ENCODE measurements around the gene UBL7.

The UBL7 gene

DNA sequence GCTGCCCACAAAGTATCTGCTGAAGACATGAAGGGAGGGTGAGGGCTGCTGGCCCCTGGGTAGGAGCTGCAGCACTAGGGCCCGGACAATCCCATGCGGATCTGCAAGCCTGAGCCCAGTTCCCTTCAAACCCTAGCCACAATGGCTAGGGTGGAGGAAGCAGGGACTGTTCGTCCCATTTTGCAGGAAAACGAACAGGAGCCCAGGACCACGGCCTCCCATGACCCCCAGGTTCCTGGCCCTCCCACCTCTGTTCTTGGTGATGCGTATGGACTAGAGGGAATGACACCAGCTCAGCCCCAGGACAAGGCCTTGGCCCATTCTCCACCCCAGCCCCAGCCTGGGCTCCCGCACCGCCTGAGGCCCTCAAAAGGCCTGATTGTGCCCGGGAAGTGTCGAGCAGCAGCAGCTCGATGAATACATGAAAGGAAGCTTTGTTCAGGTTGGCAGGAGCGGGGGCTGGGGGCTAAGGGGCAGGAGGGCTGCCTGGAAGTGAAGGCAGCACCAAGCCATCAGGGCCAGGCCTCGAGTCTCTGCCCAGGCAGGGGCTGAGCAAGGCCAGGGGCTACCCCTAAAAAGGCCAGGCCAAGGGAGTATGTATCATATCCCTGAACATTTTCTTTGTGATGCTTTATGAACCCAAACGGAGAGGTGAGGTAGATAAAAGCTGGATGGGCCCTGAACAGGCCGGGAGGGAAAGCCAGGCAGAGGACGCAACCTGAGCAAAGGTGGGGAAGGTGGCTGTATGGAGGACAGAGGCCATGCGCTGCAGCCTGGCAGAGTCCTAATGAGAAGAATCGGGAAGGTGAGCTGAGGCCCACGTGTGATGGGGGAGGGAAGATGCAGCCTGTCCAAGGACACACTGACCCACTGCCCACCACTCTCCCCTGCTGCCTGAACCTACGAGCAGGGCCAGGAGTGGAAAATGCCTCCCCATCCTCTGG, 39.4 kb downstream of the UBL7 start:
- DNase-seq, result no peak

DNA sequence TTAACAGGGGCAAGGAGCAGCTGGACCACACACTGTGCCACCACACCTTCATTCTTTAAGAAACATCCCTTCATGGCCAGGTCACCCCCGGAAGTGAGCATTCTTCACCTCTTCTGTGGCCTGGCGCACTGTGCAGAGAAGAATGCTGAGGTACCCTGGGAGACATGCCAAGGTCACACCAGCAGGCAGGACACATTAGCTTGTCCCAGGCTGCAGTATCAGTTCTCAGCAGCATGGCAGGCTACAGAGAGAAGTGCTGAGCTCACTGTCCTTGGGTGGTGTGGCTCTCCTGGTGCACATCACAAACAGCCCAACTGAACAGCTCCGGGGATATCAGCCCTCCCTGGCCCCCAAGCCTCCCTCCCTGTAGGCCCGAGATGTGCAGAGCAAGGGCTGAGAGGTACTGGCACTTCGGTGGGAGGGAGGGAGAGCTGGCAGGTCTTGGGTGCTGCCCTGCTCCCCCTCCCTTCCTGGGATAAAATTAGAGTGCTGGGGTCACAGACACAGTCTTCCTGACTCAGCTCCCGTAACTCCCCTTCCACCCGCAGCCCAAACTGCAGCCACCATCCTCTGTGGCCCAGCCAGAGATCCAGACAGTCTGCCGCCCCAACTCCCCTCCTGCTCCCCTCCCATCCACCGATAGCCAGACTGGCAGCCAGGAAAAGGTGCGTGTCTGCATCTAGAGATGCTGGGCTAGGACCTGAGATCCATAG, 40.6 kb downstream of the UBL7 start:
- DNase-seq, result no peak

DNA sequence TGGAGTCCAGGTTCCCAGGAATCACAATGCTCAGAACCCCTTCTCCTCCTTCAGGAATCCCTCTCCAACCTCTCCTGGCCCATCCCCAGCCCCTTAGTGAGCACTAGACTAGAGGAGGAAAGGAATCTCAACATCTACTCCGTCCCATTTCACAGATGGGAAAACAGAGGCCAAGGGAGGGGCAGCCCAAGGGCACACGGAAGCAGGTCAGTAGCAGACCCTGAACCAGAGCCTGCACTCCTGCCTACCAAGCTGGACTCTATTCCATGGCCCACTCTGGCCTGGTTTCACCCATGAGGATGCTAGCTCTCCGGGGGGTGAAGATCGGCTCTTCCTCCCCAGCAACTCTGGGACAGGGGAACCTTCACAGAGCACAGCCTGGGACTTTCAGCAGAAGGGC, 41.5 kb downstream of the UBL7 start:
- DNase-seq, result no peak

DNA sequence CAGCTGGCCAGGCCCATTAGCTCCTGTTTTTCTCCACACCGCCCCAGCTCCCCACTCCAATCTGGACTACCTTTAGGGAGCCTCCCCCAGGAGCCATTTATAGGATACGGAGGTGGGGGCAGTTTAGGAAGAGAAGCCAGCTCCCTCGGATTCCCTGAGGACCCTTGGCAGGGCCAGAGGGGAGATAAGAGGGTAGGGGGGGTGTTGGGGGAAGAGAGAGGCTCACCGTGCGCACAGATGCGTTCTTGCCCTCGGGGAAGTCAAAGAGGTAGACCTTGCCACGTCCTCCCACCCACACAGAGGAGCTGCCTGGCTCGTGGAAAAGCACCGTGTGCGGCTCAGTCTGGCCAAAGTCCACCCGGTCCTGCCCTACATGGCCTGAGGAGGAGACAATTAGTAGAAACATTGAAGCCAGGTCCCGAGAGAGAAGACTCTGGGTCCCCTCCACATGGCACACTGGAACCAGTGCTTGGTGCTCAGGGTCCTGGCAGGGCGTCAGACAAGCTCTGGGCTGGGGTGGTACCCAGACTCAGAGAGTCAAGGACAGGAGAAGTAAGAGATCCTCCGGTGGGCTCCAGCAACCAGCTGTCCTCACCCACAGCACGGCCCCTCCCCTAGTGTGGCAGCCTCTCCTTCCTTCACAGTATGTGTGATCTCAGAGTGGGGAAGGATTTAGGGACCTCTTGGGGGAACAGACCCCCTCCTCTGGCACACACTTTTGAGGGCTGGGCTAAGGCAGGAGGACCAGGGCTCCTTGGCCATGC, 42.2 kb downstream of the UBL7 start:
- DNase-seq, result no peak

DNA sequence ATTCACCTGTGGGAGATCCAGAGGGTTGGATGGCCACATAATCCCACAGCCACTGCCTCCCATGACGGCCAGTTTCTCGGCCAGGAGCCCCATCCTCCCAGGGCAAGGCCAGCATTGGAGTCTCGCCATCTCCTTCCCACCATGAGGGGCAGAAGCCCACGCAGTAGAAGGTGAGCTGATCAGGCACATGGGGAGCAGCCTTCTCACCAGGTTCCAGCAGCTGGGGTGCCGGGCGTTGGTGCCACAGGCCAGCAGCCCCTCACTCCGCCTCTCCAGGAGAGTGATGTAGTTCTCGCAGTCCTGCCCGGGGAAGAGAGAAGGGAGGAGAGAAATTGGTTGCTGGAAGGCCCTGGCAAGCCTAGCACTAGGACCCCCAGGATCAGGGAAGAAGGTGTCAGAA, 43.3 kb downstream of the UBL7 start:
- DNase-seq, result no peak

DNA sequence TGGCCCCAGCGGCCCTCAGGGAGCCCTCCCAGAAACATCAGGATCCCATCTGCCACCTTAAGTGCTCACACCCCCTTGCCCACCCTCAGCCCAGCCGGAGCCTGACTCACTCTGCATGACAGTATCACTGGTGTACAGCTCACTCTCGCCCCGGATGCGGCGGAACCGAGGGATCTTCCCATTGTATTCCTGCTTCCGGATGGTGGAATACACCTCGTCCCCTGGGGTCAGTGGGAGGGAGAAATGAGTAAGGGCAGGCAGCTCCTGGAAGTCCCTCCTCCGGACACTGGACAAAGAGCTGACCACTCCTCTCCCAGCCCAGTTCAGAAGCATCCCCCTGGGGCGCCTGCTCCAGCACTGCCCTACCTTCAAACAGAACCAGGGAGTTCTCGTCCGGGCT, 43.7 kb downstream of the UBL7 start:
- no peak for DNase-seq

DNA sequence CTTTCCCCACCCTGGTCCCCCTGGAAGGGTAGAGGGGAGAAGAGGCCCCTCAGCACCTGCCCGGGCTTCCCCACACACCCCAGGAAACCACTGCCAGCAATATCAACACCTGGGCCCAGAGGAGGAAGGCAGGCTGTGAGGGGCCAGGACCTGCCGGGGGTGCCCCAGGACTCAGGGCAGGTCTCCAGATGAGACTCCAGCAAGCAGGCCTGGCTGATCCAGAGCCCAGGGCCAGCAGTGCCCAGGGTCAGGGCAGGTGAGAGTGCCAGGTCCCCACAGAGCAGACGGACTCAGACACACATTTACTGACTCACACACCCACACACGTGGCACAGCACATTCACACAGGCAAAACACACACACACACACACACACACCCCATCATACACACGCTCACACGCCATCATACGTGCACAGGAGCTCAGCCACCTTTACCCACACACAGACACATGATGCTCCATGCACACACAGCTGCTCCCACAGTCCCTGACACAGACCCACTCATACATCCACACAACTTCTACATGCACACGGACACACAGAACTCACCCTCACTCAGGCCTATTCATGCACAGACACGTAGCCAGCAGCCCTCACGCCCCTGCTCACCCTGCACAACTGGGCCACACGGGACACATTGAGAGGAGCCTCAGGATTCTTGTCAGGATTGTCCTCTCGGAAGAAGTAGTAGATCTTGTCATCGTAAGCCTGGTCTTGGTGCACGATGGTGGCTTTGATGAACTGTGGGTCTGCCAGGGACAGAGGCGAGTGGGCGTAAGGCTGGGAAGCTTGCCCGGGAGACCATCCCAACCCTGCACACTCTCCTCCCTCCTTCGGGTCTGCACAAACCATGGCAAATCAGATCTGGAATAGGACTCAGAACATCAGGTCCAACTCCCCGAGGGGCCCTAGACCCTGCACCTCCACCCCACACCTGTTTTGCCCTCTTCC, 44.7 kb downstream of the UBL7 start:
- DNase-seq, result no peak

DNA sequence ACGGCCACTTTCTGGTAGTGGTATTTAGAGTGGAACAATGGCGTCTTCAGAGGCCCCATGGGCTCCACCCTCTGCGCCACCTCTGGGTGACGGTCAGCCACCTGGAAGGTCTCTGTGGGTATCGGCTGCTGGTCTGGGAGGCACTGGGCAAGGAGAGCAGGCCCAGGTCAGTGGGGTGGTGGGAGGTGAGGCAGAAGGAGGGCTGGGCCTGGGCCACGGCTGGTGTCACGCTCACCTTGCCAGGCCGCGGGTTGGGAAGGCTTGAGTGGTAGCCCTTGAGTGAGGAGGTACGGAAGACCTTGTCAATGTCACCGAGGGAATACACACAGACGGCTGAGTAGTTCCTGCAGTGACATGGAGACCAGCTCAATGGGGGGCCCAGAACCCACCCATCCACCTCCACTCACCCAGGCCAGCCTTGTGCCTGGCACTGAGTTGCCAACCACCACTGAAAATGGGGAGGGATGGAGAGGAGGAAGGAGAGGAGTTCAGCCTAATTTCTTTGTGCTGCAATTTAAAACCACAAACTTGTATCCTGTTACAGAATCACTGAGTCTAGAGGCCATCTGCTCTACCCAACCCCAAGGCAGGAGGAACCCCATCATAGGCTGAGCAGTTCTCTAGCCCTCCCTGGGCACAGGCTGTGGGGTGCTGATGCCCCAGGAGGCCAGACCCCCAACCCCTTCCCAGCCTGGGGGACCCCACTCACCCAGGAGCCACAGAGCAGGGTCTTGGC, 46.2 kb downstream of the UBL7 start:
- no peak for DNase-seq

DNA sequence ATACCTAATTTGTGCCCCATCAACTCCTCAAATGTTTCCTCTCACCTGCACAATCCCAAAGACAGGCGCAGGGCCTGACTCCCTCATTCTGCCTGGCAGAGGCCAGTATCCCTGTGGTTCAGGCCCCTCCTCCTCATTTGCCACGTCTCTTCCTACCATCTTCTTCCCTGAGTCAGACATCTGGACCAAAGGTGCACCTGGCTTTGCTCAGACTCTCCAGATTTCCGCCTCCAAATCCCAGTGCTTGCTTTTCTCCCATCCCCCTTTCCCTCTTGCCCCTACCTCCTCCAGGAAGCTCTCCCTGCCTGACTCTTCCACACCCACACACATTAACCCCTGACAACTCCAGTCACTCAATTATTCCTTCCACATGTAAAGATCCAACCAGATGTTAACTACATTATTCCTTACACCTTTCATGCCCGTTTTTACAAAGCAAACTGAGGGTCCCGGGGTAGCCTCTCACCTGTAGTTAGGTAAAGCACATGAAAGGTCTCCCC, 46.8 kb downstream of the UBL7 start:
- DNase-seq, result no peak

DNA sequence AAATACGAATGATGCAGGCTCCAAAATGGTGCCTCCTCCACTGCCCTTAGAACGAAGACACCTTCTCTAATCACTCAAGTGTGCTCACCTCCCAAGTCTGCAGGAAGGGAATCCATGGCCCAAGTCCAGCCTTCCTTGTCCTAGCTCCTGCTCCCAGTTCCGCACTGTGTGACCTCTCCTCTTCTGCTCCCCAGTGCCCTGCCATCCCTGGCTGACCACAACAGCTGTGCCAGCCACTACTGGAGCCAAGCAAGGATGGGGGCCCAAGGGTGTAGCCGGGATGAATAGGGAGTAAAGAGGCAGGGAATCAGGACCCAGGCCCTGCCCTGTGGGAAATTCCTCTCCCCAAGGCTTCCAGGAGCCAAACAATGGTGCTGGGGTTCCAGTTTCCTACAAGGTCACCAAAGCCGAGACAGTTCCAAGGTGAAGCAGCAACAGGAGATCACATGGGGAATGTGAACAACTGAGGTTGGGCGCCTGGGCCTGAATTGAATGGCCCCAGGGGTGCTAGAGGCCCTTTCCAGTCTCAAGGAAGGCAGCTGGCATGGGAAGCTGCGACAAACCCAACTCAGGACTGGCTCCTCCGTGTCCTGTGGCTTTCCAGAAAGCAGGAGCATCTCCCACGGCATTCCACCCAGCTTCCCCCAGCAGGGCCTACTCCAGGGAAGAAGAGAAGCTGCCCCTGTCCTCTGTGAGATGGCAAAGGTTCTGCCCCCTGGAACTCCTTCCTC, 47.4 kb downstream of the UBL7 start:
- DNase-seq, result no peak

DNA sequence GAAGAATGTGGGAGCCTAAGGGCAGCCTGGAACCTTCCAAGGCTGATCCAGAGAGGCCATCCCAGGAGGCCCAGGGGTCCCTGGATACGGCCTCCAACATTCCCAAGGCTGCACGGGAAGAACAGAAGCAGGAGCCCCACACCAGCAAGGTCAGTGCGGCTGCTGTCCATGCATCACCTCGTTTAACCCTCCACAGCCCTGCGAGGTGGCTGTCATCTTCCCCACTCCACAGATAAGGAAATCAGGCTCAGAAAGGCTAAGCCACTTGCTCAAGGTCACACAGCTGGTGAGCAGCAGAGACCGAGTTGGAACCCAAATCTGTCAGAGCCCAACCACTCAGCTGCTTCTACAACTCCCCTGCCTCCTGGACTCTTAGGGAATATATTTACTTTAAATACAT, 48.8 kb downstream of the UBL7 start:
- DNase-seq, result no peak

DNA sequence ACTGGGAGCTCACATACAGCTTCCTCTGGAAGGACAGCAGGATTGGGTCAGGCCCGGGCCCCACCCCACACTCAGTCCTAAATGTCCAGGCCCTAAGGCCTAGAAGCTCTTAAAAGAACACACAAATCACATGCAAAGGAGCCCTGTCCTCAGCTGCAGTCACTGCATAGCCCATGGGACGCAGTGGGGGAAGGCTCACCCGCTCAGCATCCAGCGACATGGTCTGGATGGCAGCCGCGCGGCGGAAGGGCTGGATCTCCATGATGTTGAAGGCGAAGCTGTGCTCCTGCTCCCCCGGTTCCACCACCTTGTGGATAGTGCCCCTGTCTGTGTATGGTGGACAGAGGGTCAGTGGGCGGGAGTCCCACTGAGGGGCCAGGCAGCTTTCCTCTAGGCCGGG, 49.3 kb downstream of the UBL7 start:
- DNase-seq, result no peak

DNA sequence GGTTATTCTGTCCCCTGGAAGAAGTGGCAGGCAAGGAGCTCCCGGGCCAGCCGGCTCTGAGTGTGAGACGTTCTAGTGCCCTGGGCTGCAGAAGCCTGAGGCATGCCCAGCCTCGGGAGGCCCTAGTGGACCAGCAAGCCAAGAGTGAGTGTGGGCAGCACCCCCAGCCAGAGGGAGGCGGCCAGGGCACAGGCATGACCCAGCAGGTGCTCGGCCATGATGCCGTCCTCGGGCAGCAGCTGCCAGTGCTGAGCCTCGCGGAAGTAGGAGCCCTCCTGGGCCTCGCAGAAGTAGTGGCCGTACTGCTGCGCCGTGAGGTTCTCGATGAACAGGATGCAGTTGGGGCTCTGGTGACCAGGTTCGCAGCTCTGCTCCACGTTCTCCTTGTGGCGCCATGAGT, 50.5 kb downstream of the UBL7 start:
- DNase-seq, result no peak

DNA sequence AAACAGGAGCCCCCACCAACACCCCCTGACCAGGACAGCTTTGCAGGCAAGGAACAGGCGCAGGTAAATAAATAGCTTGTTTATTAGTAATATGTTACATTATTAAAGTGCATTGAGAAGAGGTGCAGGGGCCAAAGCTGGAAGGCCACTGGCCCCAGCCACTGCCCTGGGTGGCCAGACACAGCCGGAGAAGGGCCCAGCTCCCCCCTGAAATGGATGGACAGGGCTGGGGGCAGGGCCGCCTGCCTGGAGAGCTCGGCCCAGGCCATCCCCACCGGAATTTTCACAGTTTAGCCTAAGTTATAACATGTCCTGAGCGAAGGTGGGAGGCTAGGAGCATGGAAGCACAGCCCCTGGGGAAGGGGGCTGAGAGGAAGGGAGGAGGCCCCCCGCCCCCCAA, 51.7 kb downstream of the UBL7 start:
- DNase-seq, result no peak

DNA sequence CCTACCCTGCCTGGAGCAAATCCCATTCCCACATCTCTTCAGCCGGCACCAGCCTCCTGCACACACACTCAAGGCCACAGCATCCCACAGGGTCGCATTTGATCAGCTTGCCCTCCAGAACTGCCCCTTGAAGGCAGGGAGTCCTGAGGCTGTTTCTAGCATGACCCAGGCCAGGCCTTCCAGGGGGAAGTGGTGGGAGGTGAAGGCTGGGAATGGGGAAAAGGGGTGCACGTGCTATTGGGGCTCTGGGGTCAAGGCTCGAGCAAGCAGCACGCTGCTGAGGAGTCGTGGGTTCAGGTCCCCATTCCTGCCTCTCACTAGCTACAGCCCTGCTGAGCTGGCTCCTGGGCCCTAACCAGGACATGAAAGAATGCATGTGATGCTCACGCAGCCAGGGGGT, 52.1 kb downstream of the UBL7 start:
- no peak for DNase-seq

DNA sequence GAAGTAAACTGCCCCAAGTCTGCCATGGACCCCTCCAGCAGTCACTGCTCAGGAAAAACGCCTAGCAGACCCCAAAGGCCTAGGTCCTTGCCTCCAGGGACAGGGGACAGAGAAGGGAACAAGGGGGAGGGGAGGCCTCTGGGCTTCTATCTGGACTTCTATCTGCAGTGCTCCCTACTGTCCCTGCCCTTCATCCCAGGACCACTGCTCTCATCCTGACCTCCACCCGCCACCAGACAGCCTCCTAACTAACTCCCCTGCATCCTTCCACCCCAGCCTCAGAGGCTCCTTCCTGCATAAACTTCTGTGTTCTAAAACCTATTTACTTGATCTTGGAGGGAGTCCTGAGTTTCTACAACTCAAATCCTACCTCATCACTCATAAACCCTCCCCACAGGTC, 52.6 kb downstream of the UBL7 start:
- DNase-seq, result no peak

DNA sequence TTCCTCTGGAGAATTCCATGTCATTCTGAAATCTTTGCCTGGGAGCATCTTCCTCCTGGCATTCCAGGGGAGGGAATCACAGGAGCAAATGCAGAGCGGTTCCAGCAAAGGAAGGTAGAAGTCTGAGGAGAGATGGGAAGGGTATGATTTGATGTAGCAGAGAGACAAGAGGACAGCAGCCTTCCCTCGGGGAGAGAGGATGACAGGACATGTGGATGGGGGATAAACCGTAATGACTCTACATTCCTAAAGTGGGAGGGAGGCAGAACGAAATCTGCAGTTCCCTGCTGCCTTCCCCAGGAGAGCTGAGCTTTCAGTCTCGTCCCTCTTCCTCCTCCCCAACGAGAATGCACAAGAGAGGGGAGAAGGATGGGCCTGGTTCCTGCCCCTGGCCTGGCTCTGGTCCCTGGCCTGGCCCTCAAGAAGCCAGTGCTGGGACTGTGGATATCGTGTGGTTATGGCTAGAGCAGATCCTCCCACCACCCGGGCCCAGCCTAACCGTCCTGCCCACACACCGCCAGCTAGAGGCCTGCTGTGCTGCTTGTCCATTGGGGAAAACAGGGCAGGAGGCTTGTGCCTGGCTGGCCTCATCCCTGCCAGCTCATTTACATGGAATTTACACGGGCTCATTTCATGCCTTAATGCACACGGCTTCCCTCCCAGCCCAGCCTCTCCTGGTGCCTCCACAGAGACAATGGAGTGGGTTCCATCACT, 53.8 kb downstream of the UBL7 start:
- no peak for DNase-seq

DNA sequence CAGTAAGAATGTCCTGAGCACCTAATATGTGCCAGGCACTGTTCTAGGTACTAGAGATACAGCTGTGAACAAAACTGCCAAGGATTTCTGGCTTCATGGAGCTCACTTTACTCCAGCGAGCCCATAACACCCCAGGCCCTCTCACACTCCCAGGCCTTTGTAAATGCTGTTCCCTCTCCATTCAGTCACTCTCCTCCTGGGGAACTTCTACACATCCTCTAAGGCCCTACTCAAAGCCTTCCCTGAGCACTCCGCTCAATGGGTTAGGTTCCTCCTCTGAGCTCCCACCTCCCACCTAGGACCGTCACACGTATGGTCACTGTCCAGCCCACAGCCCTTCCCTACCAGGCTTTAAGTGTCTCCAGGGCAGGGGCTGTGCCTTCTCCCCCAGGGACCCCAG, 54.4 kb downstream of the UBL7 start:
- no peak for DNase-seq

DNA sequence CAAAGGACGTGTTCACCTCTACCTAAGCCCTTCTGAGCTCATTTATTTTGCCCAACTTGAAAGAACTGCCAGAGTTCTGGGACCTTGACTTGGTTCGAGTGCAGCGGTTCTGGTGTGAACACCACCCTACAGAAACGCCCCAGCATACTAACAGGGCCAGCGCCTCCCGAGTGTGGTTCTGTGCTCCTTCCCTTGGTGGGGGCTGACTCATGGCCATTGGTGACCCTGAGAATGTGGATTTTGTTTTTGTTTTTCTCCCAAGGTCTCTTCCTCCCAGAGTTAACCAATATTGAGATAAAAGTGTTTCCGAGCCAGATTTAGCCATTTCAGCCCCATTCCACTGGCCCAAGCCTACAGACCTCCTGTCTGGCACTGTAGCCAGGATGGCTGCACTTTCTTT, 55.1 kb downstream of the UBL7 start:
- DNase-seq, result no peak

DNA sequence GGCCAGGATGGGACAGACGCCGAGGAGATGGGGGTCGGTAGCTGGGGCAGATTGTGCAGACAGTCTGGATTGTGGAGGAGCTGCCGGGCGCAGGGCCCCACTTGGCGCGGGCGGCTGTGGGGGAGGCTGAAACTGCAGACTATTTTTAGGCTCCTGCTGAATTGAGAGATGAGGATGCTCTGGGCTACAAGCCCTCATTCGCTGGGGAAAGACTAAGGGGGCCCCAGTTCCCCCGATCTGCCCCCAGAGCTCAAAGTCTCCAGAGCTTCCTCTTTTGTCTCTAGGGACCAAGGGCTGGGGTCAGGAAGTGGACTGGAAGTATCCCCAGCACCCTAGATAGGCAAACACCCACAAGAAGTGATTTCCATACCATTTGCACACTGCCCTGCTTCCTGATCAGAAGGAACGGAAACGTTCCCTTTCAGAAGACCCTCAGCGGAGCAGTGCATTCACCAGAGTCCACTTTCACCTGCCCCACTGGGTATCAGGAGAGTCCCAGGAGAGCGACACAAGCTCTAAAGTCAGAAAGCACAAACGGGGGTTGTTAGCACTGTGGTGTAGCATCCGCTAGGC, 56.9 kb downstream of the UBL7 start:
- no peak for DNase-seq
